A549 (cell line): ENCODE results near the gene BBS9.

Source experiments
- CHD4 ChIP-seq: fragments of 200-600 bp; sonication (generic); IDR thresholded peaks from 2 replicates; pipeline ENCODE4 v1.6.1; 2016; ENCODE audit warnings: antibody characterized with exemption, mild to moderate bottlenecking, borderline replicate concordance
- CTCF ChIP-seq: fragments of >200 bp; sonication (Bioruptor Twin); formaldehyde crosslinking; IDR thresholded peaks from 3 replicates; pipeline ENCODE4 v1.5.1; 2016
- HOXB13 ChIP-seq: fragments of 250-450 bp; sonication (Bioruptor Pico); IDR thresholded peaks from 2 replicates; pipeline ENCODE4 v1.5.0; 2020; ENCODE audit warnings: low read depth, mild to moderate bottlenecking, moderate library complexity
- PBX3 ChIP-seq: IDR thresholded peaks from 2 replicates; pipeline ENCODE4 v1.6.1; 2012
- PHF8 ChIP-seq: fragments of 200-600 bp; sonication (generic); IDR thresholded peaks from 2 replicates; pipeline ENCODE4 v1.6.1; 2016; ENCODE audit warnings: low read depth, mild to moderate bottlenecking, antibody characterized with exemption, moderate library complexity, borderline replicate concordance
- POLR2A ChIP-seq: IDR thresholded peaks from 2 replicates; pipeline ENCODE4 v1.6.1; 2012; ENCODE audit warnings: mild to moderate bottlenecking, low read length
- RCOR1 ChIP-seq: fragments of 150-350 bp; IDR thresholded peaks from 2 replicates; pipeline ENCODE4 v1.6.1; 2014; ENCODE audit warnings: antibody characterized with exemption, low read length, low read depth
- TP53 ChIP-seq: fragments of 250-450 bp; sonication (Bioruptor Pico); IDR thresholded peaks from 2 replicates; pipeline ENCODE4 v1.5.0; 2021; ENCODE audit warnings: mild to moderate bottlenecking, moderate library complexity
- USF2 ChIP-seq: fragments of 450-650 bp; IDR thresholded peaks from 2 replicates; pipeline ENCODE4 v1.6.1; 2014; ENCODE audit warnings: antibody characterized with exemption

GRCh38 chr7:33079763-33080690 is 49.3 kb upstream of the BBS9 start:
- TF ChIP-seq CTCF (no peak), RCOR1 (no peak), POLR2A (no peak), TP53 (CRISPR knock-in tag) (no peak), USF2 (no peak), HOXB13 (CRISPR knock-in tag) (no peak), CHD4 (no peak), PBX3 (no peak), PHF8 (no peak)
